Thymus (tissue), 14 donors: ENCODE measurements around the gene MED6. TPM values are rescaled to one million over a fixed set of nuclear protein-coding genes. Genes with fewer than 3 reads are reported as not detected.
A peak's percentile ranks its signal among the peaks of the same experiment; 100 is the strongest.

ENCODE experiments used
- DNase-seq, 9 donors: peaks; one replicate each; pipeline ENCODE4 v3.0.0-alpha.2; 2013; ENCODE audit warnings: low spot score in 9 of 9, low read depth in 6 of 9, missing footprints in 1 of 9
- H3K27ac ChIP-seq, 2 donors: one replicate each; pipeline ENCODE4 v1.5.1; 2013; ENCODE audit warnings: control low read depth in 1 of 2, low read depth in 1 of 2, low read length in 1 of 2, mild to moderate bottlenecking in 1 of 2, moderate library complexity in 1 of 2
- H3K27me3 ChIP-seq, 2 donors: one replicate each; pipeline ENCODE4 v1.5.1; 2013; ENCODE audit warnings: low read length in 1 of 2; ENCODE audit not compliant: control insufficient read depth in 2 of 2, insufficient read depth in 1 of 2
- H3K36me3 ChIP-seq, 2 donors: one replicate each; pipeline ENCODE4 v1.5.1; 2013; ENCODE audit warnings: low read length in 1 of 2, mild to moderate bottlenecking in 1 of 2, moderate library complexity in 1 of 2; ENCODE audit not compliant: control insufficient read depth in 2 of 2, insufficient read depth in 2 of 2
- H3K4me1 ChIP-seq, 2 donors: one replicate each; pipeline ENCODE4 v1.5.1; 2013; ENCODE audit warnings: low read length in 2 of 2; ENCODE audit not compliant: control insufficient read depth in 2 of 2, insufficient read depth in 2 of 2
- H3K4me3 ChIP-seq, 2 donors: one replicate each; pipeline ENCODE4 v1.5.1; 2013; ENCODE audit warnings: low read length in 2 of 2, control low read depth in 1 of 2, mild to moderate bottlenecking in 1 of 2
- H3K9me3 ChIP-seq, 2 donors: one replicate each; pipeline ENCODE4 v1.5.1; 2013; ENCODE audit warnings: low read length in 1 of 2, mild to moderate bottlenecking in 1 of 2; ENCODE audit not compliant: control insufficient read depth in 2 of 2, insufficient read depth in 1 of 2
- WGBS: extraction: QIAGEN DNeasy Blood & Tissue Kit; methylation state at CpG from one replicate; pipeline ENCODE4 v1.1.7; 2013; 5-methylcytosine and 5-hydroxymethylcytosine counted together
- long read RNA-seq, 10 donors: transcript quantifications; one replicate each; lab custom pipeline, GENCODE V29; 2026
- polyA plus RNA-seq: library from polyadenylated mRNA; stranded (reverse); fragments of 200-250 nt; gene quantifications from one replicate; pipeline ENCODE4 v1.2.3, GENCODE V29; 2013
- total RNA-seq: library from RNA; stranded (reverse); fragments of 120-200 nt; gene quantifications from one replicate; pipeline ENCODE4 v1.2.4, GENCODE V29; 2013
- donor health status: healthy.

MED6 gene, protein sequence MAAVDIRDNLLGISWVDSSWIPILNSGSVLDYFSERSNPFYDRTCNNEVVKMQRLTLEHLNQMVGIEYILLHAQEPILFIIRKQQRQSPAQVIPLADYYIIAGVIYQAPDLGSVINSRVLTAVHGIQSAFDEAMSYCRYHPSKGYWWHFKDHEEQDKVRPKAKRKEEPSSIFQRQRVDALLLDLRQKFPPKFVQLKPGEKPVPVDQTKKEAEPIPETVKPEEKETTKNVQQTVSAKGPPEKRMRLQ
- 29.3 TPM for total RNA-seq
- 26.1 TPM for polyA plus RNA-seq
- long read RNA-seq, donor 1, partial matches to known transcripts = 0 of 4 reads
- long read RNA-seq, donor 1, other reads (novel, unspliced or antisense) = 0 of 4 reads
- long read RNA-seq, donor 2 = 0 reads
- long read RNA-seq, donor 3, transcript MED6-201 (8 exons, 1,995 nt) = major isoform, 16 of 33 reads
- long read RNA-seq, donor 3, partial matches to known transcripts = 15 of 33 reads
- long read RNA-seq, donor 3, other reads (novel, unspliced or antisense) = 0 of 33 reads
- long read RNA-seq, donor 4, partial matches to known transcripts = 0 of 5 reads
- long read RNA-seq, donor 4, other reads (novel, unspliced or antisense) = 0 of 5 reads
- long read RNA-seq, donor 5, transcript MED6-201 (8 exons, 1,995 nt) = major isoform, 10 of 15 reads
- long read RNA-seq, donor 5, partial matches to known transcripts = 0 of 15 reads
- long read RNA-seq, donor 5, other reads (novel, unspliced or antisense) = 0 of 15 reads
- long read RNA-seq, donor 6, transcript MED6-201 (8 exons, 1,995 nt) = major isoform, 6 of 12 reads
- long read RNA-seq, donor 6, partial matches to known transcripts = 0 of 12 reads
- long read RNA-seq, donor 6, other reads (novel, unspliced or antisense) = 0 of 12 reads
- long read RNA-seq, donor 7, transcript MED6-201 (8 exons, 1,995 nt) = major isoform, 13 of 13 reads
- long read RNA-seq, donor 7, partial matches to known transcripts = 0 of 13 reads
- long read RNA-seq, donor 7, other reads (novel, unspliced or antisense) = 0 of 13 reads
- long read RNA-seq, donor 8, transcript MED6-201 (8 exons, 1,995 nt) = major isoform, 5 of 5 reads
- long read RNA-seq, donor 8, partial matches to known transcripts = 0 of 5 reads
- long read RNA-seq, donor 8, other reads (novel, unspliced or antisense) = 0 of 5 reads
- long read RNA-seq, donor 9, transcript MED6-201 (8 exons, 1,995 nt) = major isoform, 10 of 10 reads
- long read RNA-seq, donor 9, partial matches to known transcripts = 0 of 10 reads
- long read RNA-seq, donor 9, other reads (novel, unspliced or antisense) = 0 of 10 reads
- long read RNA-seq, donor 10, transcript MED6-201 (8 exons, 1,995 nt) = major isoform, 10 of 11 reads
- long read RNA-seq, donor 10, partial matches to known transcripts = 0 of 11 reads
- long read RNA-seq, donor 10, other reads (novel, unspliced or antisense) = 0 of 11 reads

DNA sequence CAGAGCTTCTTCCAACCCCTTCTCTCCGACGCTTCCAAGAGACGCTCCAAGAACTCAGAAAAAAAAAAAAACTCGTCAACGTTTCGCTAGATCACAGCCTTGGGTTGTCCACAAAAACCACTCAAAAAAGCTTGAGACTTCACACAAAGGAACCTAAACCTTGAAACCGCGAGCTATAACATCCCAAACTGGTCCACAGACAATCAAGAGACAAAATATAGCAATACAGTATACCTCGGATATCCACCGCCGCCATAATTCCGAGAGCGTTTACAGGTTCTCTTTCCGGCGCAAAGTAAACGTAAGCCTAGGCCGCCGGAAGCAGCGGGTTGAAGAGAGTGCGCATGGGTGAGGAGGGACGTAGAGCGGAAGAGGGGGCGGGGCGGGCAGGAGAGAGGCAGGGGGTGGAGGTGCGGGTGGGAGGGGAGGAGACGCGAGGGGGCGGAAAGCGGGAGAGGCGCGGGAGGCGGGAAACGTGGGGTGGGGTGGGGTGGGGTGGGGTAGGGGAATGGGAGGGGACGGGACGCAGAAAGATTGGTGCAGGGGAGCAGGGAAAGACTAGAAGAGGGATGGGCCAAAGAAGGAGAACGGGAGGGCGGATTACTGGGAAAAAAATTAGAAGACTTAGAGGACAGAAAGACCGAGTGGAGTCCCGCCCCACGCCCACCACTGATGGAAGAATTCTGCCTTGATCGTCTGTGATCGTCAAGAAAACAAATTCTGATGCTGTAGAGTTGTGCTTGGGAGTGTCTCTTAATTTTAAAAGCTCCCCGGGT is at the start of gene MED6:
Gene MED6, minus strand, starts transcription at position 274 of the 776 bp plus-strand sequence. Its CDS starts 18 bp downstream, at position 256.
- Histone ChIP-seq H3K36me3 (peaks cover 9% of the 10 kb centered on the region in 2 donors), H3K9me3 (no peaks in the 10 kb centered on the region), H3K4me1 (peaks cover 5 to 8% of the 10 kb centered on the region in 2 donors), H3K27me3 (peaks cover 0 to 2% of the 10 kb centered on the region in 2 donors), H3K27ac (peak within 1 kb of the TSS; percentile 76 to 86), H3K4me3 (peak within 1 kb of the TSS; percentile 75 to 93)
- WGBS = 2% methylated on average over 43 of the region's 43 CpGs
- DNase-seq = peak; percentile 80 to 97 (median 90)

DNA sequence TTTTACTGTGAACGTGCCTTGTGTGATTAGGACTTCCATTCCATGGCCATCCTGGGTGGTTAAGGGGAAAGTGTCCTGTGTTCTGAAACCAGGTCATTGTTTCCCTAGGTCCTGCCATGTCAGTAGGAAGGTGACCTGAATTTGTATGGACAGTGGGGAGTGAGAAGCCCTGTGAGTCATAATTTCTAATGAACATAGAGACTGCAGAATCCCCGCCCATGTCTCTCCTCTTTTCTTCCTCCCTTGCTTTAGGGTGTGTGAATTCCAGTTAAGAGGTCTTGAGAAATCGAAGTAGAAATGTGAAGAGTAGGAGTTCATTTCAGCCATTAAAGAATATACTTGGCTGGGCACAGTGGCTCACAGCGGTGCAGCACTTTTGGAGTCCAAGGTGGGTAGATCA is 49.3 kb upstream of the MED6 start:
- no peak overlapping the region for H3K27ac ChIP-seq
- H3K4me3 ChIP-seq = no peak overlapping the region
- no peak for DNase-seq
- H3K4me1 ChIP-seq = peaks cover 26 to 30% of the 10 kb centered on the region in 2 donors
- no peaks in the 10 kb centered on the region for H3K27me3 ChIP-seq
- H3K9me3 ChIP-seq = no peaks in the 10 kb centered on the region
- peaks cover 0 to 4% of the 10 kb centered on the region in 2 donors for H3K36me3 ChIP-seq
- WGBS = 96% methylated on average over 4 of the region's 4 CpGs

DNA sequence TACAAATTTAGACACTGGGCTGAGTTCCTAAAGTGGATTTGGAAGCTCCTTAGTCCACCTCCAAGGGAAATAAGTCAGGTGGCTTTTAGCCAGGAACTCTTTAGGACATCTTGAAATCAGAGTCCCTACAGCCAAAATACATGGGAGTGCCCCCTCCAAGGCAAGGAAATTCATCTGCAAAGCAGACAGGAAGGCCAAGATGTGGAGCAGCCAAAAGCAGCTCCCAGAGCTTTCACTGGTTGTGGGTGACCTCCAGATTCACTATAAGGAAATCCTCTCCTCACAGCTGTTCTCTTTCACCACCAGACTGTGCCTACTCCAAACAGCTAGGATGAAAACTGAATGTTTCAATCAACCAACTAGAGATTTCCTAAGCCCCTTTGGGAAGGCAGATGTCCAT is 47.9 kb upstream of the MED6 start:
- Histone ChIP-seq H3K36me3 (peaks cover 0 to 4% of the 10 kb centered on the region in 2 donors), H3K4me1 (peaks cover 20 to 26% of the 10 kb centered on the region in 2 donors), H3K4me3 (no peak overlapping the region), H3K27ac (no peak overlapping the region), H3K27me3 (peaks cover 0 to 2% of the 10 kb centered on the region in 2 donors), H3K9me3 (no peaks in the 10 kb centered on the region)
- DNase-seq = no peak

GRCh38 chr14:70646705-70647104 is 46.2 kb upstream of the MED6 start:
- Histone ChIP-seq H3K9me3 (no peaks in the 10 kb centered on the region), H3K4me1 (peaks cover 30% of the 10 kb centered on the region in 2 donors), H3K36me3 (no peaks in the 10 kb centered on the region), H3K4me3 (no peak overlapping the region), H3K27ac (peak overlapping the region; percentile 19 to 46), H3K27me3 (peaks cover 0 to 15% of the 10 kb centered on the region in 2 donors)
- DNase-seq = peak in 1 of 9 donors; percentile 34
- 22% methylated on average over 2 of the region's 2 CpGs for WGBS

GRCh38 chr14:70645892-70646291 is 45.4 kb upstream of the MED6 start:
- 99% methylated on average over 6 of the region's 6 CpGs for WGBS
- no peak for DNase-seq
- peaks cover 0 to 20% of the 10 kb centered on the region in 2 donors for H3K27me3 ChIP-seq
- H3K4me1 ChIP-seq = peaks cover 33 to 34% of the 10 kb centered on the region in 2 donors
- no peak overlapping the region for H3K4me3 ChIP-seq
- H3K36me3 ChIP-seq = no peaks in the 10 kb centered on the region
- no peak overlapping the region for H3K27ac ChIP-seq
- H3K9me3 ChIP-seq = no peaks in the 10 kb centered on the region

GRCh38 chr14:70643967-70644366 is 43.5 kb upstream of the MED6 start:
- no peak overlapping the region for H3K27ac ChIP-seq
- peaks cover 0 to 32% of the 10 kb centered on the region in 2 donors for H3K27me3 ChIP-seq
- H3K36me3 ChIP-seq = no peaks in the 10 kb centered on the region
- peaks cover 0 to 1% of the 10 kb centered on the region in 2 donors for H3K9me3 ChIP-seq
- DNase-seq = no peak
- H3K4me1 ChIP-seq = peaks cover 37 to 40% of the 10 kb centered on the region in 2 donors
- WGBS = 94% methylated on average over 5 of the region's 5 CpGs
- peak overlapping the region; percentile 68 to 71 for H3K4me3 ChIP-seq

DNA sequence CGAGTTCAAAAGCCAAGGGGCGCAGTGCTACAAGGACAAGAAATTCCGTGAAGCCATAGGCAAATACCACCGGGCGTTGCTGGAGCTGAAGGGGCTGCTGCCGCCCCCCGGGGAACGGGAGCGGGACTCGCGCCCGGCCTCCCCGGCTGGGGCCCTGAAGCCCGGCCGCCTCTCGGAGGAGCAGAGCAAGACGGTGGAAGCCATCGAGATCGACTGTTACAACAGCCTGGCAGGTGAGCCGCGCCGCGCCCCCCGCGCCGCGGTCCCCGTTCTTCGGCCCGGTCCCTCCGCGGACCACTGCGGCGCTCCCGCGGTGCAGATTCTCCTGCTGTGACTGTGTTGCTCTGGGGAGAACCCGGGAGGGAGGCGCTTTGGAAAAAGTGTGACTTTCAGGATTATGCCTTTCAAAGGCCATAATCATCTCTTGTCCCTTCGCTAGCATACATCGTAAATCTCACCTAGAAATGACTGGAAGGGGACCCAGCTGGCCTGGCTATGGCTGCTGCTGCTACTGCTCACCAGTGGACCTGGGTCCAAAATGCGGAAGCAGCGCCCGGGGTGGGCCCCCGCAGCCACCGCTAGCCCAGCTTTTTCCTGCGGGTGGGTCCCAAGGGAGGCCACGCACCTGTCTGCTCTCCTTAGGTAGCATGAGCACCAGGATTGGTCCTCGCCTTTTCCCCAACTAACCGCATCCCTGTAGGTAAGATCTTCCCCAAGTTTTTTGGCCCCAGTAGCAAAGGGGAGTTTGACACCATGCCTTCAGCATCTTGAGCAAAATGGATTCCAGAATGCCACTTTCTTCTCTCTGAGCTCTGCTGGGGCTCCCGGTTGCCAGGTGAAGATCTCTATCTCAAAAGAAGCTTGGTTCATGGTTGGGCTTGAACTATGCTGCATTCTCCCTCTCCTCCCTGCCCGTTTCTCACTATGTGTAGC is 42.1 kb upstream of the MED6 start:
- DNase-seq = peak in 3 of 9 donors; percentile 26 to 53 (median 51)
- H3K27ac ChIP-seq = peak overlapping the region; percentile 80 to 84

More for the DNA sequence above, 42.1 kb upstream of the MED6 start:
- H3K4me3 ChIP-seq = peak overlapping the region; percentile 68 to 71
- H3K4me1 ChIP-seq = peaks cover 31 to 38% of the 10 kb centered on the region in 2 donors
- no peaks in the 10 kb centered on the region for H3K36me3 ChIP-seq
- peaks cover 0 to 32% of the 10 kb centered on the region in 2 donors for H3K27me3 ChIP-seq
- under 1% methylated on average over 51 of the region's 51 CpGs for WGBS
- peaks cover 0 to 1% of the 10 kb centered on the region in 2 donors for H3K9me3 ChIP-seq
